ENCODE results near the gene PTX4. TPM values are rescaled to one million over a fixed set of nuclear protein-coding genes. Genes with fewer than 3 reads are reported as not detected.
A peak's percentile ranks its signal among the peaks of the same experiment; 100 is the strongest.

The PTX4 gene
- total and polyA plus RNA-seq, 9 of the 15 experiments (the other 6 are each of a cell fraction or from before 2014, with no cell fraction given), result 0.11 TPM; not detected in 8

- TF ChIP-seq ZBTB49 (CRISPR knock-in tag; IDR thresholded peaks at IDR 0.05; ENCODE audit: borderline replicate concordance) (no peak), NEUROD1 (IDR thresholded peaks at IDR 0.05; ENCODE audit: borderline replicate concordance, low read depth, low read length, partially characterized antibody) (peak; percentile 26), RB1 (IDR thresholded peaks at IDR 0.05; ENCODE audit: low read depth) (peak; percentile 82; the same call in 1 of the 2 replicates), SOX6 (IDR thresholded peaks at IDR 0.05) (peak; percentile 53; the same call in 1 of the 2 replicates), ZNF280B (CRISPR knock-in tag; IDR thresholded peaks at IDR 0.05) (no peak), ZNF146 (CRISPR knock-in tag; IDR thresholded peaks at IDR 0.05; ENCODE audit: unreplicated experiment) (peak; percentile 3), SRSF3 (IDR thresholded peaks at IDR 0.05; ENCODE audit: insufficient read depth, low read length) (no peak), ZNF407 (IDR thresholded peaks at IDR 0.05; ENCODE audit: low read depth) (peak; percentile 72; the same call in 1 of the 2 replicates), LCOR (CRISPR knock-in tag; IDR thresholded peaks at IDR 0.05) (peak; percentile 69), CBX1 (IDR thresholded peaks at IDR 0.05; ENCODE audit: low read depth) (peak; percentile 88), PTRF (tag; IDR thresholded peaks at IDR 0.05) (no peak), ZNF445 (CRISPR knock-in tag; IDR thresholded peaks at IDR 0.05; ENCODE audit: low read depth) (no peak), PML (IDR thresholded peaks at IDR 0.05; ENCODE audit: low read length) (peak; percentile 37; the same call in 1 of the 2 replicates), CBFA2T3 (IDR thresholded peaks at IDR 0.05) (no peak), TSC22D4 (tag; IDR thresholded peaks at IDR 0.05) (no peak)
Observed at GRCh38 chr16:1474796-1475551, 13.8 kb downstream of the PTX4 start, which contains the start of gene CLCN7 (continued).
